GM23338 (cell line): Measurements from ENCODE around the gene CHD9.

ENCODE experiments used
- CREB1 ChIP-seq: fragments of 250-450 bp; sonication (Bioruptor Pico); IDR thresholded peaks from 2 replicates; pipeline ENCODE4 v1.5.0; 2020; ENCODE audit warnings: low read depth, mild to moderate bottlenecking, moderate library complexity
- EZH2 ChIP-seq: fragments of 200-600 bp; sonication (generic); IDR thresholded peaks from one replicate; pipeline ENCODE4 v1.8.0; 2017; ENCODE audit warnings: antibody characterized with exemption, mild to moderate bottlenecking, low read depth; ENCODE audit not compliant: unreplicated experiment
- EZH2phosphoT487 ChIP-seq: fragments of 200-600 bp; sonication (generic); IDR thresholded peaks from one replicate; pipeline ENCODE4 v1.8.1; 2018; ENCODE audit warnings: antibody characterized with exemption; ENCODE audit not compliant: unreplicated experiment
- JUNB ChIP-seq: IDR thresholded peaks from one replicate; pipeline ENCODE4 v1.6.1; 2016; ENCODE audit warnings: antibody characterized with exemption; ENCODE audit not compliant: unreplicated experiment
- NANOG ChIP-seq: IDR thresholded peaks from 2 replicates; pipeline ENCODE4 v1.6.1; 2016; ENCODE audit warnings: antibody characterized with exemption, borderline replicate concordance
- POLR2AphosphoS5 ChIP-seq: IDR thresholded peaks from 2 replicates; pipeline ENCODE4 v1.6.1; 2016; ENCODE audit warnings: antibody characterized with exemption, low read depth
- STAT1 ChIP-seq: IDR thresholded peaks from one replicate; pipeline ENCODE4 v1.6.1; 2016; ENCODE audit warnings: antibody characterized with exemption; ENCODE audit not compliant: unreplicated experiment
- ZNF114 ChIP-seq: fragments of 250-450 bp; sonication (Bioruptor Pico); IDR thresholded peaks from 2 replicates; pipeline ENCODE4 v1.5.0; 2020; ENCODE audit warnings: mild to moderate bottlenecking, moderate library complexity
- TF ChIP-seq, protein P1 (sequence below), 2 experiments: fragments of 200-600 bp in 1 of 2; sonication (generic) in 1 of 2; conservative IDR thresholded peaks; 2 replicates each; pipeline versions ENCODE4 v1.5.1 to v1.6.1; 2016 to 2017; ENCODE audit warnings: antibody characterized with exemption in 2 of 2, low read depth in 2 of 2, mild to moderate bottlenecking in 2 of 2, moderate library complexity in 1 of 2
- TF ChIP-seq, protein P2 (sequence below): IDR thresholded peaks from one replicate; pipeline ENCODE4 v1.6.1; 2018; ENCODE audit warnings: antibody characterized with exemption; ENCODE audit not compliant: unreplicated experiment
- TF ChIP-seq, protein P3 (sequence below): IDR thresholded peaks from 2 replicates; pipeline ENCODE4 v1.6.1; 2016; ENCODE audit warnings: antibody characterized with exemption

DNA sequence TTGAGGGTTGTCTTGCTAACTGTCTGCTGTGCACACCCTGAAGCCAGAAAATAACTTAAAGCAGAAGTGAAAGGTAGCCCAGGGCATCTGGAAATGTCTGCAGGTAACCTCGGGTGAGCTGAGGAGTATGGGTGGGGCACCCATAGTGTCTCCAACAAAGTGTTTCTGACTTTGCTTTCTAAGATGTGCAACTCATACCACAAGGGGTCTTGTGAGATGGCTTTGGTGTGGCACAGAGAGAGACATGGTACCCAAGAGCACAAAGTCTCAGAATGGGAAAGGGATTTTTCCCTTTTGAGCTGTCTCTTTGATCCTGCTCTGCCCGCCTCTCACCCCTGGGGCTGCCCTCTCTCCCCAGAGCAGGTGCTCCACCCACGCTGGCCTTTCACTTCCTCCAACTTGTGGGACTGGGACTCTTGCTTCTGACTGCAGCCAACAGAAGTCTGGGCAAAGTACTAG is 6.9 kb downstream of the CHD9 start:
- TF ChIP-seq, protein P1, sequence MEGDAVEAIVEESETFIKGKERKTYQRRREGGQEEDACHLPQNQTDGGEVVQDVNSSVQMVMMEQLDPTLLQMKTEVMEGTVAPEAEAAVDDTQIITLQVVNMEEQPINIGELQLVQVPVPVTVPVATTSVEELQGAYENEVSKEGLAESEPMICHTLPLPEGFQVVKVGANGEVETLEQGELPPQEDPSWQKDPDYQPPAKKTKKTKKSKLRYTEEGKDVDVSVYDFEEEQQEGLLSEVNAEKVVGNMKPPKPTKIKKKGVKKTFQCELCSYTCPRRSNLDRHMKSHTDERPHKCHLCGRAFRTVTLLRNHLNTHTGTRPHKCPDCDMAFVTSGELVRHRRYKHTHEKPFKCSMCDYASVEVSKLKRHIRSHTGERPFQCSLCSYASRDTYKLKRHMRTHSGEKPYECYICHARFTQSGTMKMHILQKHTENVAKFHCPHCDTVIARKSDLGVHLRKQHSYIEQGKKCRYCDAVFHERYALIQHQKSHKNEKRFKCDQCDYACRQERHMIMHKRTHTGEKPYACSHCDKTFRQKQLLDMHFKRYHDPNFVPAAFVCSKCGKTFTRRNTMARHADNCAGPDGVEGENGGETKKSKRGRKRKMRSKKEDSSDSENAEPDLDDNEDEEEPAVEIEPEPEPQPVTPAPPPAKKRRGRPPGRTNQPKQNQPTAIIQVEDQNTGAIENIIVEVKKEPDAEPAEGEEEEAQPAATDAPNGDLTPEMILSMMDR (conservative IDR thresholded peaks at IDR 0.05; ENCODE audit: low read depth in 2 of 2), result no peak
- TF ChIP-seq JUNB, result no peak
- TF ChIP-seq EZH2phosphoT487, result no peak
- TF ChIP-seq EZH2, result no peak
- TF ChIP-seq, protein P2, sequence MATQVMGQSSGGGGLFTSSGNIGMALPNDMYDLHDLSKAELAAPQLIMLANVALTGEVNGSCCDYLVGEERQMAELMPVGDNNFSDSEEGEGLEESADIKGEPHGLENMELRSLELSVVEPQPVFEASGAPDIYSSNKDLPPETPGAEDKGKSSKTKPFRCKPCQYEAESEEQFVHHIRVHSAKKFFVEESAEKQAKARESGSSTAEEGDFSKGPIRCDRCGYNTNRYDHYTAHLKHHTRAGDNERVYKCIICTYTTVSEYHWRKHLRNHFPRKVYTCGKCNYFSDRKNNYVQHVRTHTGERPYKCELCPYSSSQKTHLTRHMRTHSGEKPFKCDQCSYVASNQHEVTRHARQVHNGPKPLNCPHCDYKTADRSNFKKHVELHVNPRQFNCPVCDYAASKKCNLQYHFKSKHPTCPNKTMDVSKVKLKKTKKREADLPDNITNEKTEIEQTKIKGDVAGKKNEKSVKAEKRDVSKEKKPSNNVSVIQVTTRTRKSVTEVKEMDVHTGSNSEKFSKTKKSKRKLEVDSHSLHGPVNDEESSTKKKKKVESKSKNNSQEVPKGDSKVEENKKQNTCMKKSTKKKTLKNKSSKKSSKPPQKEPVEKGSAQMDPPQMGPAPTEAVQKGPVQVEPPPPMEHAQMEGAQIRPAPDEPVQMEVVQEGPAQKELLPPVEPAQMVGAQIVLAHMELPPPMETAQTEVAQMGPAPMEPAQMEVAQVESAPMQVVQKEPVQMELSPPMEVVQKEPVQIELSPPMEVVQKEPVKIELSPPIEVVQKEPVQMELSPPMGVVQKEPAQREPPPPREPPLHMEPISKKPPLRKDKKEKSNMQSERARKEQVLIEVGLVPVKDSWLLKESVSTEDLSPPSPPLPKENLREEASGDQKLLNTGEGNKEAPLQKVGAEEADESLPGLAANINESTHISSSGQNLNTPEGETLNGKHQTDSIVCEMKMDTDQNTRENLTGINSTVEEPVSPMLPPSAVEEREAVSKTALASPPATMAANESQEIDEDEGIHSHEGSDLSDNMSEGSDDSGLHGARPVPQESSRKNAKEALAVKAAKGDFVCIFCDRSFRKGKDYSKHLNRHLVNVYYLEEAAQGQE, result no peak
- no peak for TF ChIP-seq STAT1
- TF ChIP-seq POLR2AphosphoS5, result no peak
- TF ChIP-seq, protein P3, sequence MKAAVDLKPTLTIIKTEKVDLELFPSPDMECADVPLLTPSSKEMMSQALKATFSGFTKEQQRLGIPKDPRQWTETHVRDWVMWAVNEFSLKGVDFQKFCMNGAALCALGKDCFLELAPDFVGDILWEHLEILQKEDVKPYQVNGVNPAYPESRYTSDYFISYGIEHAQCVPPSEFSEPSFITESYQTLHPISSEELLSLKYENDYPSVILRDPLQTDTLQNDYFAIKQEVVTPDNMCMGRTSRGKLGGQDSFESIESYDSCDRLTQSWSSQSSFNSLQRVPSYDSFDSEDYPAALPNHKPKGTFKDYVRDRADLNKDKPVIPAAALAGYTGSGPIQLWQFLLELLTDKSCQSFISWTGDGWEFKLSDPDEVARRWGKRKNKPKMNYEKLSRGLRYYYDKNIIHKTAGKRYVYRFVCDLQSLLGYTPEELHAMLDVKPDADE, result no peak
- no peak for TF ChIP-seq NANOG
- TF ChIP-seq CREB1 (CRISPR knock-in tag), result no peak
- no peak for TF ChIP-seq ZNF114 (CRISPR knock-in tag)
